HG02678 (cell line): Measurements from ENCODE around the gene TBC1D8.

Experiments used
- ATAC-seq: cut with Tn5 transposase; IDR thresholded peaks from one replicate; pipeline ENCODE4 v1.9.1; 2021; ENCODE audit warnings: mild to moderate bottlenecking, moderate library complexity; ENCODE audit not compliant: unreplicated experiment

TBC1D8 gene

DNA sequence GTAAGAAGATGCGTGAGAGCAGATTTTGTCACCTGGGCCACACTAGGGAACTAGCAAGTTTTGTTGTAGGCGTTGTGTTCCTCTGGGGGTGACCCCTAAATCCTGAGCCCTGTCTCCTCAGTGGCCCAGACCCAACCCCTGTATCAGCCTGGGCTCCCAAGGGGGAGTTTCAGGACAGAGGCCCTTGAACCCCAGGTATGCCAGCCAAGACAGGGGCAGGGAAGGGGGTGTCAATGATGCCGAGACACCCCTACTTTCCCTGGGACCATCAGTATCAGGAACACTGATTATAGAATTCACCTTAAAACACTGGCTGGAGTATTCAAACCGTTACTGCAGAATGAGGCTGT is 188.2 kb downstream of the TBC1D8 start:
- ATAC-seq: no peak

DNA sequence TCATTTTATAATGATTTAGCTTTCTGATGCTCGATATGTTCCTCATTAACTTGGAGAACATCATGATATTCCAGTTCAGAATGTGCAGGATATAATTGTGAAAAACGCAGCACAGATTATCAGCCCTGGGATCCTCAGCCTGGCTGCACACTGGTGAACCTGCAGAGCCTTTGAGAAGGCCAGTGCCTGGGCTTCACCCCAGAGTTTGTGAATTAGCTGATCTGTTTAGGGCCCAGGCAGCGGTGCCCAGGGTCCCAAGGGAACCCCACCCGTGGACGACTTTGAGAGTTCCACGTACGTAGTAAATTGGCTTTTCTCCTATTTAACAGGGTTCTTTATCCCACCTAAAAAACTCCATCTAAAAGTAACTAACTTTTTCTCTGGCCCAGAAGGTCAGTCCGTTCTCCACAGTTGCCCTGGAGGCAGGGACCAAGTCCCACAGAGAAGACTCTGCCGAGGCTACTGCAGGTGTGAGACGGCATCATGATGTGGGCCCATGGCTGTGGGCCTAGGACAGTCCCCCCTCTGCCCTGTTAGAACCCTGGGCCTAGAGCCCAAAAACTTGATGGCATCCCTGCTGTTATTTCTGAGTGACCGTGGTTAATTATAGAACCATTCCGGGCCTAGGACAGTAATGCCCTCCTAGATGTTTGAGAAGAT is 188.7 kb downstream of the TBC1D8 start:
- ATAC-seq: no peak

DNA sequence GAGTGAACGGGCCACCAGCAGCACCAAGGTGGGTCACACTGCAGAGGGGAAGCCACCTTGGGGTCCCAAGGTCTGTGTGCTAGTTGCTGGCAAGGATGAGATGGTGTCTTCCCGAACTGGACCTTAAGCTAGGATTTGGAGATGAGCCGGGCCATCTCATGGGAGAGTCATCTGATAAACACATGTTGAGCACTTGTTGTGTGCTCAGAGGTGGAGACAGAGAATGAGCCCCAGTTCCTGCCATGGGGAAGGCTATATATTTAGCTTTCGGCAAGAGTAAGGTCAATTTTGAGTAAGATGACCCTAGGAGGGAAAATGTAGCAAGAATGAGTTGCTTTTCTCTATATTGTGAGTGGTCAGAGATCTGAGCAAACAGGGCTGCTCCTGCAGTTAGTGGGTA is 190.5 kb downstream of the TBC1D8 start:
- ATAC-seq: no peak

DNA sequence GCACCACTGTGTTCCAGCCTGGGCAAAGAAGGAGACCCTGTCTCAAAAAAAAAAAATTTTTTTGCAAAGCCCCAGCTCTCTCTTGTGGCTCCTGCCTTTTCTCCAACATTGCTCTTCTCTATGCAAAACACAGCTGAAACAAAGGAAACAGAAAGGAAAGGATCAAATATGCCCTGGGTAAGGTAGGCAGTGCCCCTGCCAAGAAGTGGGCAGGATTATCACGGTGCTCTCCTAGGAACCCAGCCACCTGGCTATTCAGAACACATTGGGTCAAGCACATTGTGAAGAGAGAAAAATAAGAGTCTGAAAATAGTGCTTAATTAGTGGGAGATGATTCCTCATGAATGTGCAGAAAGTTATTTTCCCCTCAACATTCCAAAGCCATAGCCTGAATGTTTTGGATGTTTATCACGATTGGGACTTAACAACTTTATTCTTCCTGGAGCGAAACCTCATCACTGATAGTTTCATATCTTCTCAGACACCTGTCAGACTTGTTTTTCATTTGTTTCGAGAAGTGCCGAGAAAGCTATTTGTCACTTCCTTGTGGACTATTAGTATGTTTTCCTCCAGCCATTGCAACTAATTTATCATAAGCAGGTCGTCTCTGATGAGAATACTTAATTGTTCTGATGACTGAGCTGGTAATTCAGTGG is 191.8 kb downstream of the TBC1D8 start:
- no peak for ATAC-seq

DNA sequence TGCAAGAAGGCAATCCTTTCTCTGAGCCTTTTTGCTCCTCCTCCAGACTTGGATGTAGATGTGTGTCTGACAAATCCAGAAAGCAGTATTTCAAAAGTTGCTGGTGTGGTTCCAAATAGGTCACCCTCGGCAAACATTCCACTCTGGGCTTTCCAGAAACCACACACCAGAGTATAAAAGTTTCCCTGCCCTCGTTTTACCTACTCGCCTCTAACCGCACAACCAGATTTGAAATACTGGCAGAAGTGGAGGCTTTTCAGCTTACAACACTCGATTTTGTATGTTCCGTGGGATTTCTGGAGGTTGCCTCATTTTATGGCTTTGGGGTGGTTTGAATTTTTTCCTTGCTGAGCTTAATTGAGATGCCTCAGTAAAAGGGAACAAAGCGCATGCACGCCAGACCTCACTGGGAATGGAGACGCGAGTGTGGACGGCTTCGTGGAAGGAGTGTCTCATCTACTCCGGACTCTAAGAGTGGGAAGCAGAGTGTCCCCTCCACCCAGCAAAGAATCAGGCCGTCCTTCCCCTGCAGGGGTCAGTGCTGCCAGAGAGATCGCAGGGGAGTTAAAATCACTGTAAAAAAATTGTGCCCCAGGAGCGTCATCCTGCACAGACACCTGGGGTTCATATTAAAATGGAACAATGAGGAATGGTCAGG is 193.1 kb downstream of the TBC1D8 start:
- no peak for ATAC-seq
